ENCODE results near the gene ANKMY2. TPM values are rescaled to one million over a fixed set of nuclear protein-coding genes. Genes with fewer than 3 reads are reported as not detected.

The ANKMY2 gene
- total RNA-seq, 2 experiments from 2014 or later = 3.3 to 5.1 TPM

GRCh38 chr7:16594676-16595075, 50.9 kb downstream of the ANKMY2 start:
- Mint-ChIP-seq H3K27ac (no peak overlapping the region), H3K9me3 (no peaks in the 10 kb centered on the region), H3K27me3 (no peaks in the 10 kb centered on the region), H3K36me3 (ENCODE audit: low read depth) (peaks cover 12% of the 10 kb centered on the region), H3K4me1 (ENCODE audit: low read depth) (no peaks in the 10 kb centered on the region), H3K4me3 (no peak overlapping the region)
- ATAC-seq (ENCODE audit: poor library complexity) (no peak), DNase-seq (no peak)
- ChIA-PET CTCF (no interaction called here), POLR2A (interaction anchor here (0.7 kb wide), 1 partner anchor 22 kb away, joined by 3 read pairs; no protein-coding TSS in a partner anchor)
- no peaks in the 10 kb centered on the region for H3K36me3 ChIP-seq (ENCODE audit: insufficient read depth, low read length)
- H3K27me3 ChIP-seq (ENCODE audit: control insufficient read depth in 1 of 2, insufficient read depth in 2 of 2, low read length in 2 of 2) = no peaks in the 10 kb centered on the region
- H3K9me3 ChIP-seq (ENCODE audit: control insufficient read depth in 1 of 2, insufficient read depth in 1 of 2, low read length in 2 of 2) = no peaks in the 10 kb centered on the region
- H3K27ac ChIP-seq (ENCODE audit: low read depth in 1 of 2, low read length in 2 of 2) = no peak overlapping the region
- H3K4me1 ChIP-seq (ENCODE audit: insufficient read depth, low read length) = no peaks in the 10 kb centered on the region
- TF ChIP-seq, protein P1, sequence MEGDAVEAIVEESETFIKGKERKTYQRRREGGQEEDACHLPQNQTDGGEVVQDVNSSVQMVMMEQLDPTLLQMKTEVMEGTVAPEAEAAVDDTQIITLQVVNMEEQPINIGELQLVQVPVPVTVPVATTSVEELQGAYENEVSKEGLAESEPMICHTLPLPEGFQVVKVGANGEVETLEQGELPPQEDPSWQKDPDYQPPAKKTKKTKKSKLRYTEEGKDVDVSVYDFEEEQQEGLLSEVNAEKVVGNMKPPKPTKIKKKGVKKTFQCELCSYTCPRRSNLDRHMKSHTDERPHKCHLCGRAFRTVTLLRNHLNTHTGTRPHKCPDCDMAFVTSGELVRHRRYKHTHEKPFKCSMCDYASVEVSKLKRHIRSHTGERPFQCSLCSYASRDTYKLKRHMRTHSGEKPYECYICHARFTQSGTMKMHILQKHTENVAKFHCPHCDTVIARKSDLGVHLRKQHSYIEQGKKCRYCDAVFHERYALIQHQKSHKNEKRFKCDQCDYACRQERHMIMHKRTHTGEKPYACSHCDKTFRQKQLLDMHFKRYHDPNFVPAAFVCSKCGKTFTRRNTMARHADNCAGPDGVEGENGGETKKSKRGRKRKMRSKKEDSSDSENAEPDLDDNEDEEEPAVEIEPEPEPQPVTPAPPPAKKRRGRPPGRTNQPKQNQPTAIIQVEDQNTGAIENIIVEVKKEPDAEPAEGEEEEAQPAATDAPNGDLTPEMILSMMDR (IDR thresholded peaks at IDR 0.05) = no peak
- intact Hi-C loops (cut with DNase I, micrococcal nuclease) = no loop called here
- no peak overlapping the region for H3K4me3 ChIP-seq (ENCODE audit: low read length)

DNA sequence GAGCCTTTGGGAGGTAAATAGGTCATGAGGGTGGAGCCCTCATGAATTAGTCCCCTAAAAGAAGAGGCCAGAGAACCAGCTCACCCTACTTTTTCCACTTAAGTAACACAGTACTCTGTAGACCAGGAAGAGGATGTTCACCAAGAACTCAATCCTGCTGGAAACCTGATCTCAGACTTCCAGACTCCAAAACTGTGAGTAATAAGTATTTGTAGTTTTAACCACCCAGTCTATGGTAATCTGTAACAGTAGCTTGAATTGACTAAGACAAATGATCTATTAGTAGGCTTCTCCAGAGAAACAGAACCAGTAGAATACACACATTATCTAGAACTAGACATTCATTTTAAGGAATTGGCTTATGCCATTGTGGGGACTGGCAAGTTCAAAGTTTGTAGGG, 51.5 kb downstream of the ANKMY2 start:
- no peaks in the 10 kb centered on the region for H3K36me3 ChIP-seq (ENCODE audit: insufficient read depth, low read length)
- no peaks in the 10 kb centered on the region for H3K9me3 Mint-ChIP-seq
- intact Hi-C loops (cut with DNase I, micrococcal nuclease) = no loop called here
- TF ChIP-seq, protein P1 (IDR thresholded peaks at IDR 0.05) = no peak
- no peaks in the 10 kb centered on the region for H3K4me1 Mint-ChIP-seq (ENCODE audit: low read depth)
- no peak overlapping the region for H3K27ac ChIP-seq (ENCODE audit: low read depth in 1 of 2, low read length in 2 of 2)
- H3K27me3 ChIP-seq (ENCODE audit: control insufficient read depth in 1 of 2, insufficient read depth in 2 of 2, low read length in 2 of 2) = no peaks in the 10 kb centered on the region
- no peak overlapping the region for H3K4me3 ChIP-seq (ENCODE audit: low read length)
- no peak overlapping the region for H3K4me3 Mint-ChIP-seq
- ChIA-PET CTCF (no interaction called here), POLR2A (interaction anchor here (0.7 kb wide), 2 partner anchors 23 to 62 kb away, joined by 3 read pairs; no protein-coding TSS in a partner anchor)
- no peak for ATAC-seq (ENCODE audit: poor library complexity)
- no peaks in the 10 kb centered on the region for H3K4me1 ChIP-seq (ENCODE audit: insufficient read depth, low read length)
- H3K36me3 Mint-ChIP-seq (ENCODE audit: low read depth) = peaks cover 6% of the 10 kb centered on the region
- no peaks in the 10 kb centered on the region for H3K9me3 ChIP-seq (ENCODE audit: control insufficient read depth in 1 of 2, insufficient read depth in 1 of 2, low read length in 2 of 2)
- no peaks in the 10 kb centered on the region for H3K27me3 Mint-ChIP-seq
- H3K27ac Mint-ChIP-seq = no peak overlapping the region
- no peak for DNase-seq

DNA sequence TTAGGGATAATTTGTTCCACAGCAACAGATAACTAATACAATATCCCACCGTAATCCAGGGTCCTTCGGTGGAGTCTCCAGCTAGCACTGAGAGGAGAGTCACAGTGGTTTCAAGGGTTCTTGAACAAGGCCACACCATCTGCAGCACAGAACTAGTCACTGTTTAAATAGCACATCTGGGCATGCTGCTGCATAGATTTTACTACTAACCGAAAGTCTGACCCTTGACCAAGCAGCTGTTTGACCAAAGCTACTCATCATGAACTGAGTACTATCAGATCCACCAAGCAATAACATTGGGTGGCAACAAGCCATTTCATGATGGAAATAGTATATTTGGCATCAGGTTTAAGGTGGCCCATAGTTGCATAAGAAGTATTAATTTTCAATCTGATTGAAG, 53.2 kb downstream of the ANKMY2 start:
- DNase-seq = no peak
- Mint-ChIP-seq H3K27me3 (no peaks in the 10 kb centered on the region), H3K36me3 (ENCODE audit: low read depth) (no peaks in the 10 kb centered on the region), H3K4me3 (no peak overlapping the region), H3K27ac (no peak overlapping the region), H3K9me3 (no peaks in the 10 kb centered on the region), H3K4me1 (ENCODE audit: low read depth) (no peaks in the 10 kb centered on the region)
- H3K27me3 ChIP-seq (ENCODE audit: control insufficient read depth in 1 of 2, insufficient read depth in 2 of 2, low read length in 2 of 2) = no peaks in the 10 kb centered on the region
- intact Hi-C loops (cut with DNase I, micrococcal nuclease) = no loop called here
- no peak overlapping the region for H3K4me3 ChIP-seq (ENCODE audit: low read length)
- no peaks in the 10 kb centered on the region for H3K36me3 ChIP-seq (ENCODE audit: insufficient read depth, low read length)
- ChIA-PET CTCF (no interaction called here), POLR2A (no interaction called here)
- no peak overlapping the region for H3K27ac ChIP-seq (ENCODE audit: low read depth in 1 of 2, low read length in 2 of 2)
- H3K4me1 ChIP-seq (ENCODE audit: insufficient read depth, low read length) = no peaks in the 10 kb centered on the region
- no peaks in the 10 kb centered on the region for H3K9me3 ChIP-seq (ENCODE audit: control insufficient read depth in 1 of 2, insufficient read depth in 1 of 2, low read length in 2 of 2)
- TF ChIP-seq, protein P1 (IDR thresholded peaks at IDR 0.05) = no peak
- no peak for ATAC-seq (ENCODE audit: poor library complexity)
